Measurements from ENCODE around the gene ZNF460. TPM values are rescaled to one million over a fixed set of nuclear protein-coding genes. Genes with fewer than 3 reads are reported as not detected.

Gene ZNF460
- total RNA-seq, 1 donor from 2014 or later = 76.2 TPM

DNA sequence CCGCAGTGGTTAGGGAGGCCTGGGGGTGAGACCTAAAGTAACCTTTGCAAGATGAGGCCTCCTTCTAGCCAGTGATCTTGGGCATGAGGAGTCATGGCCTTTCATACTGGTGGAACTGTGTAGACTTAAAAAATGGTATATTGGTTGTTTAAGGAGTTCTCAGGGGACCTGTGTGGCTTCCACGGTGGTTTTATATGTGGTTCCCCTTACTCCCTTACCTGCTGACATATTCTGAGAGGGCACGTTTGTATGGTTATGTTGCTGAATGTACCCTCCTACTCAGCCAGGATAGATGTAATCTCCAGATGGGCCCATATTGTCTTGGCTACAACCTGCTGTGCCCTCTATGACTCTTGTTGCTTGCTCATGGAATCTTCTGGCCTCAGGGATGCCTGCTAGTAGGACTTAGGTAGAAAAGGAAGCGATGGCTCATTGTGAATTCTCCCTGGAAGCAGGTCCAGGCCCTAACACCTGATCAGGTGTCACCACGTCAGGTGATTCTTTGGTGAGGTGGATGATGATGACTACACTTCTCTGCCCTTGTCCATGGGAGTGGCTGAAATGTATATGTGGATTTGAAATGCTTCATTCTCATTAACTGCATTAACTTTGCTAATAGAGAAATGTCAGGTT lies 1.8 kb downstream of the ZNF460 start:
- Mint-ChIP-seq H3K4me1 (peaks cover 17% of the 10 kb centered on the region), H3K36me3 (peaks cover 17% of the 10 kb centered on the region), H3K27ac (peak overlapping the region; percentile 66), H3K9me3 (no peaks in the 10 kb centered on the region), H3K4me3 (no peak overlapping the region), H3K27me3 (ENCODE audit: low read depth) (no peaks in the 10 kb centered on the region)
- no peak for DNase-seq (ENCODE audit: low spot score in 2 of 2, unreplicated experiment in 2 of 2)
- TF ChIP-seq, protein P1, sequence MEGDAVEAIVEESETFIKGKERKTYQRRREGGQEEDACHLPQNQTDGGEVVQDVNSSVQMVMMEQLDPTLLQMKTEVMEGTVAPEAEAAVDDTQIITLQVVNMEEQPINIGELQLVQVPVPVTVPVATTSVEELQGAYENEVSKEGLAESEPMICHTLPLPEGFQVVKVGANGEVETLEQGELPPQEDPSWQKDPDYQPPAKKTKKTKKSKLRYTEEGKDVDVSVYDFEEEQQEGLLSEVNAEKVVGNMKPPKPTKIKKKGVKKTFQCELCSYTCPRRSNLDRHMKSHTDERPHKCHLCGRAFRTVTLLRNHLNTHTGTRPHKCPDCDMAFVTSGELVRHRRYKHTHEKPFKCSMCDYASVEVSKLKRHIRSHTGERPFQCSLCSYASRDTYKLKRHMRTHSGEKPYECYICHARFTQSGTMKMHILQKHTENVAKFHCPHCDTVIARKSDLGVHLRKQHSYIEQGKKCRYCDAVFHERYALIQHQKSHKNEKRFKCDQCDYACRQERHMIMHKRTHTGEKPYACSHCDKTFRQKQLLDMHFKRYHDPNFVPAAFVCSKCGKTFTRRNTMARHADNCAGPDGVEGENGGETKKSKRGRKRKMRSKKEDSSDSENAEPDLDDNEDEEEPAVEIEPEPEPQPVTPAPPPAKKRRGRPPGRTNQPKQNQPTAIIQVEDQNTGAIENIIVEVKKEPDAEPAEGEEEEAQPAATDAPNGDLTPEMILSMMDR (IDR thresholded peaks at IDR 0.05; ENCODE audit: unreplicated experiment) = no peak

DNA sequence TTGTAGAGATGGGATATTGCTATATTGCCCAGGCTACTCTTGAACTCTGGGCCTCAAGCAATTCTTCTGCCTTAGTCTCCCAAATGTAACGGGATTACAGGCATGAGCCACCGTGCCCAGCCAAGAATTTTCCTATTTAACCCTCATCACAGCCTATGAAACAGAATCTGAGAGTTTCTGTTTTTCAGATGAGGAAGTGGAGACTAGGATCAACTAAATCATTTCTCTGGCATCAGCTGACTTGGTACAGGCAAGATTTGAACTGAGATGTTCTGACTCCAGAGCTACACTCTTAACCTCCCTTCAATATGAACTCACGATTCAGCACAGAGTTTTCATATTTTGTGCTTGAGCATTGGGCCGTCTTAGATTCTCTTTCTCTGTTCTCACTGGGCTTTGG lies 8.1 kb downstream of the ZNF460 start:
- Mint-ChIP-seq H3K27me3 (ENCODE audit: low read depth) (no peaks in the 10 kb centered on the region), H3K36me3 (peaks cover 66% of the 10 kb centered on the region)

DNA sequence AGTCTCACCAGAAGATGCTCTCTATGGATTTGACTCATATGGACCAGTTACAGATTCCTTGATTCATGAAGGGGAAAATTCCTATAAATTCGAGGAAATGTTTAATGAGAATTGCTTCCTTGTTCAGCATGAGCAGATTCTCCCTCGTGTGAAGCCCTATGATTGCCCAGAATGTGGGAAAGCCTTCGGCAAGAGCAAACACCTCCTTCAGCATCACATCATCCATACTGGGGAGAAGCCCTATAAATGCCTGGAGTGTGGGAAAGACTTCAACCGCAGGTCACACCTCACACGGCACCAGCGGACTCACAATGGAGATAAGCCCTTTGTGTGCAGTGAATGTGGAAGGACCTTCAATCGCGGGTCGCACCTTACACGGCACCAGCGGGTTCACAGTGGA lies 10.7 kb downstream of the ZNF460 start:
- TF ChIP-seq, protein P1 (IDR thresholded peaks at IDR 0.05; ENCODE audit: unreplicated experiment) = no peak
- DNase-seq (ENCODE audit: low spot score in 2 of 2, unreplicated experiment in 2 of 2) = no peak
- Mint-ChIP-seq H3K4me3 (no peak overlapping the region), H3K27me3 (ENCODE audit: low read depth) (no peaks in the 10 kb centered on the region), H3K4me1 (no peaks in the 10 kb centered on the region), H3K9me3 (peaks cover 39% of the 10 kb centered on the region), H3K27ac (no peak overlapping the region), H3K36me3 (peaks cover 84% of the 10 kb centered on the region)

More for the DNA sequence above, 8.1 kb downstream of the ZNF460 start:
- H3K27ac Mint-ChIP-seq = no peak overlapping the region
- TF ChIP-seq, protein P1 (IDR thresholded peaks at IDR 0.05; ENCODE audit: unreplicated experiment) = no peak
- H3K4me1 Mint-ChIP-seq = no peaks in the 10 kb centered on the region
- H3K4me3 Mint-ChIP-seq = no peak overlapping the region
- H3K9me3 Mint-ChIP-seq = peaks cover 19% of the 10 kb centered on the region
- DNase-seq (ENCODE audit: low spot score in 2 of 2, unreplicated experiment in 2 of 2) = no peak

DNA sequence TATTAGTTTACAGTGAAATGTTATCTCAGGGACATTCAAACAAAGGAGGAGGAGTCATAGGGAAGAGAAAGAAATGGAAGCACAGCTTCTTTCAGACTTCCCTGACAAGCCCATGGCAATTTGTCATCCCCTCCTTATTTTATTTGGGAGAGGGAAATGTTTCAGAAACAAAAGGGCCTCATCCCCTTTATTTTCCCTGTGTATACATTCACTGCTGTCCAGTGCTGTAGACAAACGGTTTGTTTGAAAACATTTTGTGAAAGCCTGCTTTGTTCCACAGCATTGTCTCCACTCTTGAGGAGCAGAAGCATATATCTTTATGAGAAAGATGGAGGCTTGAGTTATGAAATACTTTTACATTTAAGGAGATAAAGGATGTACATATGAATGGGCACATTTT lies 12.3 kb downstream of the ZNF460 start:
- DNase-seq (ENCODE audit: low spot score in 2 of 2, unreplicated experiment in 2 of 2) = no peak
- H3K27ac Mint-ChIP-seq = no peak overlapping the region
- TF ChIP-seq, protein P1 (IDR thresholded peaks at IDR 0.05; ENCODE audit: unreplicated experiment) = no peak
- H3K9me3 Mint-ChIP-seq = peaks cover 39% of the 10 kb centered on the region
- H3K36me3 Mint-ChIP-seq = peaks cover 84% of the 10 kb centered on the region
- H3K4me3 Mint-ChIP-seq = no peak overlapping the region
- no peaks in the 10 kb centered on the region for H3K27me3 Mint-ChIP-seq (ENCODE audit: low read depth)
- H3K4me1 Mint-ChIP-seq = no peaks in the 10 kb centered on the region

DNA sequence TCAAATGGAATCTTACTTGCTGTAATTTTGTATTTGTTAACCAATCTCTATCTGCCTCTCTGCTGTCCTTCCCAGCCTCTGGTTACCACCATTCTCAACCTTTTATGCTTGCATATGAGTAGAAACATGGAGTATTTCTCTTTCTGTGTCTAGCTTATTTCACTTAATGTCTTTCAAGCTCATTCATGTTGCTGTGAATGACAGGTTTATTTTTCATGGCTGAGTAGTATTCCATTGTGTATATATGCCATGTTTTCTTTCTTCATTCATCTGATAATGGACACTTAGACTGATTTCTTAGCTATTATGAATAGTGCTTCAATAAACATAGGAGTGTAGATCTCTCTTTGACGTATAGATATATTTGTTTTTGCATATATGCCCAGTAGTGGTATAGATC lies 13.4 kb downstream of the ZNF460 start:
- peaks cover 81% of the 10 kb centered on the region for H3K36me3 Mint-ChIP-seq
- H3K27me3 Mint-ChIP-seq (ENCODE audit: low read depth) = no peaks in the 10 kb centered on the region
- TF ChIP-seq, protein P1 (IDR thresholded peaks at IDR 0.05; ENCODE audit: unreplicated experiment) = no peak
- H3K9me3 Mint-ChIP-seq = peaks cover 39% of the 10 kb centered on the region
- no peak overlapping the region for H3K27ac Mint-ChIP-seq
- no peak overlapping the region for H3K4me3 Mint-ChIP-seq
- no peaks in the 10 kb centered on the region for H3K4me1 Mint-ChIP-seq
- no peak for DNase-seq (ENCODE audit: low spot score in 2 of 2, unreplicated experiment in 2 of 2)

All from mesothelial cell of epicardium (in vitro differentiated cells).